Ovary (tissue), 3 donors: ENCODE measurements around the gene HACD2.

Experiments used
- POLR2A ChIP-seq: fragments of 450-650 bp; IDR thresholded peaks from one replicate; pipeline ENCODE4 v1.6.1; 2017; ENCODE audit warnings: antibody characterized with exemption, mild to moderate bottlenecking, moderate library complexity
- TF ChIP-seq, protein P1 (sequence below), 3 donors: fragments of 450-650 bp in 2 of 3; fragments of 200-600 bp in 1 of 3; IDR thresholded peaks; one replicate each; pipeline versions ENCODE4 v1.5.1 to v1.8.0; 2016 to 2022; ENCODE audit warnings: antibody characterized with exemption in 3 of 3, mild to moderate bottlenecking in 1 of 3
- donor health status: DM: no; HTN: no; CAD: no.

GRCh38 chr3:123527046-123527445, 57.8 kb downstream of the HACD2 start:
- TF ChIP-seq, protein P1, sequence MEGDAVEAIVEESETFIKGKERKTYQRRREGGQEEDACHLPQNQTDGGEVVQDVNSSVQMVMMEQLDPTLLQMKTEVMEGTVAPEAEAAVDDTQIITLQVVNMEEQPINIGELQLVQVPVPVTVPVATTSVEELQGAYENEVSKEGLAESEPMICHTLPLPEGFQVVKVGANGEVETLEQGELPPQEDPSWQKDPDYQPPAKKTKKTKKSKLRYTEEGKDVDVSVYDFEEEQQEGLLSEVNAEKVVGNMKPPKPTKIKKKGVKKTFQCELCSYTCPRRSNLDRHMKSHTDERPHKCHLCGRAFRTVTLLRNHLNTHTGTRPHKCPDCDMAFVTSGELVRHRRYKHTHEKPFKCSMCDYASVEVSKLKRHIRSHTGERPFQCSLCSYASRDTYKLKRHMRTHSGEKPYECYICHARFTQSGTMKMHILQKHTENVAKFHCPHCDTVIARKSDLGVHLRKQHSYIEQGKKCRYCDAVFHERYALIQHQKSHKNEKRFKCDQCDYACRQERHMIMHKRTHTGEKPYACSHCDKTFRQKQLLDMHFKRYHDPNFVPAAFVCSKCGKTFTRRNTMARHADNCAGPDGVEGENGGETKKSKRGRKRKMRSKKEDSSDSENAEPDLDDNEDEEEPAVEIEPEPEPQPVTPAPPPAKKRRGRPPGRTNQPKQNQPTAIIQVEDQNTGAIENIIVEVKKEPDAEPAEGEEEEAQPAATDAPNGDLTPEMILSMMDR (IDR thresholded peaks at IDR 0.05) = no peak
- no peak for TF ChIP-seq POLR2A
